Right lobe of liver (tissue), 6 donors: ENCODE measurements around the gene SLC1A2. TPM values are rescaled to one million over a fixed set of nuclear protein-coding genes. Genes with fewer than 3 reads are reported as not detected.

Experiments
- ATAC-seq, 4 donors: fragments of 200-7000 bp; cut with Tn5 transposase; one replicate each; pipeline ENCODE4 v1.9.1; 2020; ENCODE audit warnings: mild to moderate bottlenecking in 4 of 4, moderate library complexity in 4 of 4
- DNase-seq, 3 donors: peaks; one replicate each; pipeline ENCODE4 v3.0.0-alpha.2; 2020
- H3K27ac ChIP-seq, 3 donors: fragments of 200-600 bp; one replicate each; pipeline ENCODE4 v1.8.0; 2022
- H3K27me3 ChIP-seq, 2 donors: fragments of 200-600 bp; one replicate each; pipeline ENCODE4 v1.8.0; 2022
- H3K36me3 ChIP-seq, 4 donors: fragments of 200-600 bp; sonication (generic) in 1 of 4; one replicate each; pipeline versions ENCODE4 v1.5.1 to v1.8.0; 2017 to 2022; ENCODE audit warnings: control low read depth in 1 of 4
- H3K4me1 ChIP-seq, 4 donors: fragments of 200-600 bp; sonication (generic) in 1 of 4; one replicate each; pipeline versions ENCODE4 v1.5.1 to v1.8.0; 2017 to 2022; ENCODE audit warnings: control low read depth in 1 of 4
- H3K4me3 ChIP-seq, 3 donors: fragments of 200-600 bp; one replicate each; pipeline ENCODE4 v1.8.0; 2022
- H3K9me3 ChIP-seq, 4 donors: fragments of 200-600 bp; sonication (generic) in 1 of 4; one replicate each; pipeline versions ENCODE4 v1.5.1 to v1.8.0; 2017 to 2022; ENCODE audit warnings: control low read depth in 1 of 4
- CTCF ChIP-seq, 4 donors: fragments of 200-600 bp in 3 of 4; fragments of 450-650 bp in 1 of 4; IDR thresholded peaks; one replicate each; pipeline versions ENCODE4 v1.5.1 to v1.8.0; 2016 to 2022; ENCODE audit warnings: antibody characterized with exemption in 4 of 4, mild to moderate bottlenecking in 2 of 4
- POLR2A ChIP-seq: fragments of 450-650 bp; IDR thresholded peaks from one replicate; pipeline ENCODE4 v1.6.1; 2017; ENCODE audit warnings: antibody characterized with exemption, mild to moderate bottlenecking
- WGBS: methylation state at CpG from one replicate; pipeline ENCODE4 v1.1.6; 2018; ENCODE audit warnings: low coverage, low lambda C conversion rate; ENCODE audit not compliant: insufficient coverage; ENCODE audit errors: missing lambda C conversion rate; 5-methylcytosine and 5-hydroxymethylcytosine counted together
- intact Hi-C, 2 donors: fragments of 100-400 bp; cut with DNase I; formaldehyde crosslinking; loops; one replicate each; pipeline versions ENCODE4 v1.11.2 to v1.14.1; 2022
- total RNA-seq, 6 experiments: library from RNA; depleted of rRNA in 2 of 6; stranded (reverse); fragments of >200 nt in 2 of 6; fragmentation: NEBNext Ultra II Directional in 3 of 6; extraction: Animal tissue kit (Norgen Biotek cat#: 25700) in 3 of 6; gene quantifications; one replicate each; pipeline versions ENCODE4 v1.1.0 to v1.2.4, GENCODE V29; 2016 to 2023
- donor health status: DM: no; HTN: yes; CAD: no.
- donor health status: DM: no; HTN: no; CAD: no.
- donor health status: DM: no; HTN: no; CAD: no.
- donor health status: DM: no; HTN: yes; CAD: no.
- donor health status: DM: no; HTN: yes; CAD: no.

The SLC1A2 gene
- total RNA-seq, 6 experiments from 2014 or later, result 7.6 to 87.4 (median 13.3) TPM

GRCh38 chr11:35237351-35237750 lies 182.0 kb downstream of the SLC1A2 start:
- DNase-seq, result no peak
- ATAC-seq, result no peak

GRCh38 chr11:35236667-35237003 lies 182.7 kb downstream of the SLC1A2 start:
- DNase-seq (peak in 1 of 3 donors; percentile 33), ATAC-seq (peak; percentile 29 to 42 (median 33))
- Histone ChIP-seq H3K4me3 (no peak overlapping the region), H3K9me3 (no peaks in the 10 kb centered on the region), H3K36me3 (no peaks in the 10 kb centered on the region), H3K27ac (peak overlapping the region in 2 of 3 donors; percentile 7 to 13), H3K4me1 (peaks cover 0 to 18% (median 3%) of the 10 kb centered on the region in 4 donors), H3K27me3 (no peaks in the 10 kb centered on the region)
- 81% methylated on average over 4 of the region's 5 CpGs for WGBS
- intact Hi-C loops, result no loop called here
- TF ChIP-seq CTCF (IDR thresholded peaks at IDR 0.05) (no peak), POLR2A (no peak)

More at GRCh38 chr11:35237351-35237750, 182.0 kb downstream of the SLC1A2 start:
- no peaks in the 10 kb centered on the region for H3K27me3 ChIP-seq
- H3K27ac ChIP-seq, result no peak overlapping the region
- TF ChIP-seq CTCF (IDR thresholded peaks at IDR 0.05) (no peak), POLR2A (no peak)
- H3K4me1 ChIP-seq, result peaks cover 0 to 18% (median 3%) of the 10 kb centered on the region in 4 donors
- WGBS, result 74% methylated on average over 1 of the region's 1 CpG
- no peaks in the 10 kb centered on the region for H3K9me3 ChIP-seq
- no peak overlapping the region for H3K4me3 ChIP-seq
- H3K36me3 ChIP-seq, result no peaks in the 10 kb centered on the region
- intact Hi-C loops, result no loop called here

- H3K4me1 ChIP-seq, result peaks cover 0 to 18% (median 3%) of the 10 kb centered on the region in 4 donors
- WGBS, result 24% methylated on average over 2 of the region's 4 CpGs
- TF ChIP-seq CTCF (IDR thresholded peaks at IDR 0.05), result no peak
- TF ChIP-seq POLR2A, result no peak
- peak overlapping the region in 2 of 3 donors; percentile 7 to 13 for H3K27ac ChIP-seq
- intact Hi-C loops, result no loop called here
- DNase-seq, result peak in 1 of 3 donors; percentile 64
- no peaks in the 10 kb centered on the region for H3K27me3 ChIP-seq
- H3K4me3 ChIP-seq, result no peak overlapping the region
- peak; percentile 34 to 89 (median 74) for ATAC-seq
- H3K36me3 ChIP-seq, result no peaks in the 10 kb centered on the region
- no peaks in the 10 kb centered on the region for H3K9me3 ChIP-seq
Observed at GRCh38 chr11:35235936-35236666, 183.3 kb downstream of the SLC1A2 start.

GRCh38 chr11:35235498-35235897 lies 183.9 kb downstream of the SLC1A2 start:
- WGBS, result 0% methylated on average over 1 of the region's 1 CpG
- TF ChIP-seq POLR2A (no peak), CTCF (IDR thresholded peaks at IDR 0.05) (no peak)
- H3K36me3 ChIP-seq, result no peaks in the 10 kb centered on the region
- no peak overlapping the region for H3K27ac ChIP-seq
- DNase-seq (no peak), ATAC-seq (no peak)
- no peak overlapping the region for H3K4me3 ChIP-seq
- no peaks in the 10 kb centered on the region for H3K27me3 ChIP-seq
- peaks cover 0 to 18% (median 3%) of the 10 kb centered on the region in 4 donors for H3K4me1 ChIP-seq
- H3K9me3 ChIP-seq, result no peaks in the 10 kb centered on the region
- intact Hi-C loops, result no loop called here
